SK-N-SH (cell line): ENCODE results near the gene POGLUT3. TPM values are rescaled to one million over a fixed set of nuclear protein-coding genes. Genes with fewer than 3 reads are reported as not detected.

ENCODE experiments used
- CTCF ChIA-PET: fragments of 300-600, 350-600 bp; formaldehyde crosslinking; extraction: SDS; loops from one replicate; lab custom pipeline; 2021; lab: Yijun Ruan, JAX
- POLR2A ChIA-PET: fragments of 350-600 bp; sonication (Branson Sonifier 250); formaldehyde crosslinking; extraction: SDS; loops from one replicate; lab custom pipeline; 2020; ENCODE audit warnings: antibody characterized with exemption, inconsistent platforms; lab: Yijun Ruan, JAX
- DNase-seq: peaks from one replicate; pipeline ENCODE4 v3.0.0; 2012
- H2AFZ ChIP-seq: fragments of 200-600 bp; sonication (generic); 2 replicates; pipeline ENCODE4 v1.8.1; 2016; ENCODE audit warnings: antibody characterized with exemption, mild to moderate bottlenecking, low read depth
- H3F3A ChIP-seq: fragments of 200-600 bp; sonication (generic); replicated peaks from 2 replicates; pipeline ENCODE3; 2016; ENCODE audit warnings: antibody characterized with exemption, mild to moderate bottlenecking; ENCODE audit not compliant: insufficient read depth
- H3K27ac ChIP-seq, 2 experiments: fragments of 200-500 bp in 1 of 2; fragments of 200-600 bp in 1 of 2; sonication (Bioruptor generic) in 1 of 2; sonication (generic), shearing (Covaris generic) in 1 of 2; 2 replicates each; pipeline versions ENCODE4 v1.5.1 to v1.6.1; 2014 to 2016; ENCODE audit warnings: low read depth in 2 of 2, inconsistent platforms in 1 of 2, low read length in 1 of 2, mild to moderate bottlenecking in 1 of 2, mixed read lengths in 1 of 2
- H3K27me3 ChIP-seq: fragments of 200-600 bp; sonication (generic), shearing (Covaris generic); 2 replicates; pipeline ENCODE4 v1.6.1; 2016; ENCODE audit warnings: mixed run types; ENCODE audit not compliant: insufficient read depth
- H3K36me3 ChIP-seq, 2 experiments: fragments of 200-500 bp in 1 of 2; fragments of 200-600 bp in 1 of 2; sonication (Bioruptor generic) in 1 of 2; sonication (generic) in 1 of 2; replicated peaks in 1 of 2; 2 replicates each; pipeline versions ENCODE3 to v1.5.1; 2014 to 2016; ENCODE audit warnings: low read length in 1 of 2, mild to moderate bottlenecking in 1 of 2; ENCODE audit not compliant: insufficient read depth in 2 of 2, control insufficient read depth in 1 of 2
- H3K4me1 ChIP-seq, 2 experiments: fragments of 200-500 bp in 1 of 2; fragments of 200-600 bp in 1 of 2; sonication (Bioruptor generic) in 1 of 2; sonication (generic), shearing (Covaris generic) in 1 of 2; 2 replicates each; pipeline versions ENCODE4 v1.5.1 to v1.6.1; 2014 to 2016; ENCODE audit warnings: low read depth in 1 of 2, low read length in 1 of 2, mixed run types in 1 of 2; ENCODE audit not compliant: insufficient read depth in 2 of 2, control insufficient read depth in 1 of 2
- H3K4me2 ChIP-seq: fragments of 200-600 bp; sonication (generic), shearing (Covaris generic); 2 replicates; pipeline ENCODE4 v1.6.1; 2017; ENCODE audit warnings: mixed run types
- H3K4me3 ChIP-seq, 2 experiments: fragments of 200-500 bp in 1 of 2; fragments of 200-600 bp in 1 of 2; sonication (Bioruptor generic) in 1 of 2; sonication (generic), shearing (Covaris generic) in 1 of 2; 2 replicates each; pipeline versions ENCODE4 v1.5.1 to v1.8.1; 2014 to 2016; ENCODE audit warnings: low read depth in 2 of 2, inconsistent platforms in 1 of 2, low read length in 1 of 2, mild to moderate bottlenecking in 1 of 2, mixed read lengths in 1 of 2, moderate library complexity in 1 of 2
- H3K79me2 ChIP-seq: fragments of 200-600 bp; sonication (generic); 2 replicates; pipeline ENCODE4 v1.8.1; 2017; ENCODE audit warnings: mild to moderate bottlenecking; ENCODE audit not compliant: insufficient read depth
- H3K9ac ChIP-seq: fragments of 200-600 bp; sonication (generic); 2 replicates; pipeline ENCODE4 v1.6.1; 2017; ENCODE audit warnings: mixed run types
- H3K9me2 ChIP-seq: fragments of 200-600 bp; sonication (generic); 2 replicates; pipeline ENCODE4 v1.6.1; 2017; ENCODE audit warnings: mixed run types
- H3K9me3 ChIP-seq: fragments of 200-600 bp; sonication (generic); 2 replicates; pipeline ENCODE4 v1.6.1; 2017; ENCODE audit warnings: mixed run types, mild to moderate bottlenecking, moderate library complexity
- H4K20me1 ChIP-seq: fragments of 200-600 bp; sonication (generic); 2 replicates; pipeline ENCODE4 v1.6.1; 2017; ENCODE audit warnings: mild to moderate bottlenecking, mixed run types; ENCODE audit not compliant: insufficient read depth
- FOSL2 ChIP-seq: IDR thresholded peaks from 2 replicates; pipeline ENCODE4 v1.4.0; 2012; ENCODE audit warnings: low read depth, mild to moderate bottlenecking, moderate library complexity, borderline replicate concordance
- FOXJ3 ChIP-seq: sonication (generic); formaldehyde crosslinking; IDR thresholded peaks from 2 replicates; pipeline ENCODE4 v1.5.1; 2020; ENCODE audit warnings: mild to moderate bottlenecking, missing genetic modification reagents
- FOXM1 ChIP-seq: IDR thresholded peaks from 2 replicates; pipeline ENCODE4 v1.4.0; 2012; ENCODE audit warnings: low read depth, mild to moderate bottlenecking
- IRF3 ChIP-seq: fragments of 150-350 bp; IDR thresholded peaks from 2 replicates; pipeline ENCODE4 v1.6.1; 2016; ENCODE audit warnings: mild to moderate bottlenecking, low read depth, low read length
- MEF2A ChIP-seq: IDR thresholded peaks from 2 replicates; pipeline ENCODE4 v1.4.0; 2012; ENCODE audit warnings: low read depth, borderline replicate concordance
- MXI1 ChIP-seq: IDR thresholded peaks from 2 replicates; pipeline ENCODE4 v1.6.1; 2012; ENCODE audit warnings: mild to moderate bottlenecking, low read depth, low read length, improper control_type of control experiment
- NRF1 ChIP-seq: IDR thresholded peaks from 2 replicates; pipeline ENCODE4 v1.6.1; 2012; ENCODE audit warnings: low read depth, mild to moderate bottlenecking, low read length
- PBX3 ChIP-seq: IDR thresholded peaks from 2 replicates; pipeline ENCODE4; 2012
- RAD21 ChIP-seq: IDR thresholded peaks from 2 replicates; pipeline ENCODE4 v1.6.1; 2012; ENCODE audit warnings: mild to moderate bottlenecking, low read length
- RCOR1 ChIP-seq: fragments of 150-350 bp; IDR thresholded peaks from 2 replicates; pipeline ENCODE4 v1.6.1; 2017; ENCODE audit warnings: antibody characterized with exemption, low read length
- SMC3 ChIP-seq: IDR thresholded peaks from 2 replicates; pipeline ENCODE4 v1.6.1; 2012; ENCODE audit warnings: low read depth, low read length, improper control_type of control experiment
- TAF1 ChIP-seq: IDR thresholded peaks from 2 replicates; pipeline ENCODE4 v1.6.1; 2012; ENCODE audit warnings: low read depth, mild to moderate bottlenecking, low read length, moderate library complexity, borderline replicate concordance
- TCF12 ChIP-seq: IDR thresholded peaks from 2 replicates; pipeline ENCODE4 v1.4.0; 2012
- USF1 ChIP-seq: IDR thresholded peaks from 2 replicates; pipeline ENCODE4 v1.4.0; 2012; ENCODE audit warnings: low read depth, borderline replicate concordance
- YY1 ChIP-seq: IDR thresholded peaks from 2 replicates; pipeline ENCODE4 v1.4.0; 2012; ENCODE audit warnings: low read depth, mild to moderate bottlenecking
- WGBS: methylation state at CpG from one replicate; pipeline ENCODE4 v1.1.6; 2017; ENCODE audit warnings: low lambda C conversion rate; 5-methylcytosine and 5-hydroxymethylcytosine counted together
- polyA plus RNA-seq, 3 experiments: library from polyadenylated mRNA; depleted of rRNA; stranded (reverse); fragments of >200 nt; gene quantifications; 2 replicates each; pipeline ENCODE4 v1.2.3, GENCODE V29; 2012
- TF ChIP-seq, protein P1 (sequence below): IDR thresholded peaks from 2 replicates; pipeline ENCODE4 v1.4.0; 2012; ENCODE audit warnings: low read depth, borderline replicate concordance
- TF ChIP-seq, protein P2 (sequence below): fragments of 200-600 bp; sonication (generic); IDR thresholded peaks from 2 replicates; pipeline ENCODE4 v1.6.1; 2017; ENCODE audit warnings: antibody characterized with exemption, mild to moderate bottlenecking, moderate library complexity

POGLUT3 gene
- polyA plus RNA-seq, 1 of the 3 experiments (the other 2 are of a cell fraction): 26.3 TPM

DNA sequence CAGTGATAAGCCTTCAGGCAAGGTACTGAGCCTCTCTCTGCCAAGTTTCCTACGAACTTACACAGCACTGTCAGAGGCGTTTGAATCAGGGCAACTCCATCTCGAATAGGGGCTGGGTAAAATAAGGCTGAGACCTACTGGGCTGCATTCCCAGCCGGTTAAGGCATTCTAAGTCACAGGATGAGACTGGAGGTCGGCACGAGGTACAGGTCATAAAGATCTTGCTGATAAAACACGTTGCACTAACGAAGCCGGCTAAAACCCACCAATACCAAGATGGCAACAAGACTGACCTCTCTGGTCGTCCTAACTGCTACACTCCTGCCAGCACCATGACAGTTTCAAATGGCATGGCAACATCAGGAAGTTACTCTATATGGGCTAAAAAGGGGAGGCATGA lies 20.4 kb upstream of the POGLUT3 start:
- Histone ChIP-seq H3K9ac (no peak overlapping the region), H3K36me3 (no peaks in the 10 kb centered on the region), H2AFZ (no peak overlapping the region), H3K4me2 (no peak overlapping the region), H3K79me2 (no peaks in the 10 kb centered on the region), H3K4me1 (no peaks in the 10 kb centered on the region), H3K4me3 (no peak overlapping the region), H3K9me3 (no peaks in the 10 kb centered on the region), H3K9me2 (no peaks in the 10 kb centered on the region), H4K20me1 (no peaks in the 10 kb centered on the region), H3F3A (no peaks in the 10 kb centered on the region), H3K27ac (no peak overlapping the region), H3K27me3 (no peaks in the 10 kb centered on the region; the same call in 1 of the 2 replicates)
- no peak for DNase-seq
- 79% methylated on average over 10 of the region's 10 CpGs for WGBS
- TF ChIP-seq RCOR1 (no peak), MEF2A (no peak), FOXJ3 (CRISPR knock-in tag) (no peak), YY1 (no peak), FOXM1 (no peak), PBX3 (no peak), USF1 (no peak), TAF1 (no peak), IRF3 (no peak), NRF1 (no peak), SMC3 (no peak)
- TF ChIP-seq, protein P1, sequence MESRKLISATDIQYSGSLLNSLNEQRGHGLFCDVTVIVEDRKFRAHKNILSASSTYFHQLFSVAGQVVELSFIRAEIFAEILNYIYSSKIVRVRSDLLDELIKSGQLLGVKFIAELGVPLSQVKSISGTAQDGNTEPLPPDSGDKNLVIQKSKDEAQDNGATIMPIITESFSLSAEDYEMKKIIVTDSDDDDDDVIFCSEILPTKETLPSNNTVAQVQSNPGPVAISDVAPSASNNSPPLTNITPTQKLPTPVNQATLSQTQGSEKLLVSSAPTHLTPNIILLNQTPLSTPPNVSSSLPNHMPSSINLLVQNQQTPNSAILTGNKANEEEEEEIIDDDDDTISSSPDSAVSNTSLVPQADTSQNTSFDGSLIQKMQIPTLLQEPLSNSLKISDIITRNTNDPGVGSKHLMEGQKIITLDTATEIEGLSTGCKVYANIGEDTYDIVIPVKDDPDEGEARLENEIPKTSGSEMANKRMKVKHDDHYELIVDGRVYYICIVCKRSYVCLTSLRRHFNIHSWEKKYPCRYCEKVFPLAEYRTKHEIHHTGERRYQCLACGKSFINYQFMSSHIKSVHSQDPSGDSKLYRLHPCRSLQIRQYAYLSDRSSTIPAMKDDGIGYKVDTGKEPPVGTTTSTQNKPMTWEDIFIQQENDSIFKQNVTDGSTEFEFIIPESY: no peak
- POLR2A ChIA-PET: no interaction called here
- CTCF ChIA-PET: interaction anchor here (1.3 kb wide), 1 partner anchor 25 kb away, joined by 3 read pairs; no protein-coding TSS in a partner anchor

DNA sequence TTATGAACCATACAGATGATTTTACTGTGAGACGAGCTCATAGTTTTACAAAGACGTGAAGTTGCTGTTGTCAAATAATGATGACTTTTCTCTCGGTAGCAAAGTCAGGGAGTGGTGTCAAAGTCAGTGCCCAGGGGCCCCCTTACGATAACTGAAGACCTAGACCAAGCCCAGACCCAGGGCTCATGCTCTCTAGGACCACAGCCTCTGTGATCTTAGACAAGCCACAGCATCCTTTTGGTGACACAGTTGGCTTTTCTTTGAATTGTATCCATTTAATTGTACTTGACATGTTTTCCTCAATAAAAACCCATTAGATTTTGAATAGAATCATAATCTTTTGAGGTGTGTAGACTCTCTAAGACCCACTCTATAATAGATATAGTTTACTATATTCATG lies 17.9 kb upstream of the POGLUT3 start:
- H3F3A ChIP-seq: no peaks in the 10 kb centered on the region
- H3K9me2 ChIP-seq: no peaks in the 10 kb centered on the region
- H3K27ac ChIP-seq: no peak overlapping the region
- H3K27me3 ChIP-seq: no peaks in the 10 kb centered on the region
- WGBS: 87% methylated on average over 4 of the region's 4 CpGs
- ChIA-PET CTCF (no interaction called here), POLR2A (no interaction called here)
- no peaks in the 10 kb centered on the region for H3K9me3 ChIP-seq
- H3K9ac ChIP-seq: no peak overlapping the region
- no peaks in the 10 kb centered on the region for H3K79me2 ChIP-seq
- TF ChIP-seq MXI1: no peak
- TF ChIP-seq RAD21: no peak
- TF ChIP-seq RCOR1: no peak
- no peak for TF ChIP-seq TCF12
- TF ChIP-seq USF1: no peak
- TF ChIP-seq, protein P2, sequence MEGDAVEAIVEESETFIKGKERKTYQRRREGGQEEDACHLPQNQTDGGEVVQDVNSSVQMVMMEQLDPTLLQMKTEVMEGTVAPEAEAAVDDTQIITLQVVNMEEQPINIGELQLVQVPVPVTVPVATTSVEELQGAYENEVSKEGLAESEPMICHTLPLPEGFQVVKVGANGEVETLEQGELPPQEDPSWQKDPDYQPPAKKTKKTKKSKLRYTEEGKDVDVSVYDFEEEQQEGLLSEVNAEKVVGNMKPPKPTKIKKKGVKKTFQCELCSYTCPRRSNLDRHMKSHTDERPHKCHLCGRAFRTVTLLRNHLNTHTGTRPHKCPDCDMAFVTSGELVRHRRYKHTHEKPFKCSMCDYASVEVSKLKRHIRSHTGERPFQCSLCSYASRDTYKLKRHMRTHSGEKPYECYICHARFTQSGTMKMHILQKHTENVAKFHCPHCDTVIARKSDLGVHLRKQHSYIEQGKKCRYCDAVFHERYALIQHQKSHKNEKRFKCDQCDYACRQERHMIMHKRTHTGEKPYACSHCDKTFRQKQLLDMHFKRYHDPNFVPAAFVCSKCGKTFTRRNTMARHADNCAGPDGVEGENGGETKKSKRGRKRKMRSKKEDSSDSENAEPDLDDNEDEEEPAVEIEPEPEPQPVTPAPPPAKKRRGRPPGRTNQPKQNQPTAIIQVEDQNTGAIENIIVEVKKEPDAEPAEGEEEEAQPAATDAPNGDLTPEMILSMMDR: no peak
- TF ChIP-seq FOSL2: no peak
- no peak overlapping the region for H3K4me2 ChIP-seq
- no peak for DNase-seq
- H3K4me1 ChIP-seq: no peaks in the 10 kb centered on the region
- no peak overlapping the region for H3K4me3 ChIP-seq
- H4K20me1 ChIP-seq: no peaks in the 10 kb centered on the region
- no peaks in the 10 kb centered on the region for H3K36me3 ChIP-seq
- H2AFZ ChIP-seq: no peak overlapping the region
